Vagina (tissue), 2 donors: ENCODE data around the gene CYYR1.

Experiments
- POLR2A ChIP-seq, 2 donors: fragments of 450-650 bp; IDR thresholded peaks; one replicate each; pipeline ENCODE4 v1.6.1; 2017; ENCODE audit warnings: antibody characterized with exemption in 2 of 2, mild to moderate bottlenecking in 2 of 2, moderate library complexity in 2 of 2
- POLR2AphosphoS5 ChIP-seq, 2 donors: sonication (generic); formaldehyde crosslinking; IDR thresholded peaks; one replicate each; pipeline ENCODE4 v1.9.0; 2017; ENCODE audit warnings: antibody characterized with exemption in 2 of 2, mild to moderate bottlenecking in 2 of 2, low read depth in 1 of 2; ENCODE audit not compliant: insufficient read depth in 1 of 2
- TF ChIP-seq, protein P1 (sequence below), 3 experiments: fragments of 450-650 bp in 2 of 3; fragments of 200-600 bp in 1 of 3; sonication (generic) in 1 of 3; IDR thresholded peaks; one replicate each; pipeline ENCODE4 v1.5.1; 2017 to 2019; ENCODE audit warnings: antibody characterized with exemption in 3 of 3, mild to moderate bottlenecking in 2 of 3, moderate library complexity in 2 of 3

DNA sequence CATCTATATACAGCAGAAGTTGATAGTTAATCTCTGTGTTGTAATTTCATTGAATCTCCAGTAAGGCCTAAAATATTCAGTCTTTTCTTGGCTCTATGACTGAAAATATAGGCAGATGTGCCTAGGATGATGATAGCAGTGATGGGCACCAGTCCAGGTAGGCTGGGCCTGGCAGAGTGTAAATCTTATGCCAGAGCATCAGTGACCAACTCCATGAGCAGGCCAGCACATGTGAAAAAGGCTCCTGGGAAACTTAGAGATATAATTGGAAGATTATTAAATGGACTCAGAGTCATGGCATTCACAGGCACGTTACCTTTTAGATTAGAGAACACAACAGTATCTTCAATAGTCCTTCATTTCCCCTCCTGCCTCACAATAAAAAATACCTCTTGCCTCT, 20.7 kb upstream of the CYYR1 start:
- no peak for TF ChIP-seq POLR2A (IDR thresholded peaks at IDR 0.05)
- TF ChIP-seq, protein P1, sequence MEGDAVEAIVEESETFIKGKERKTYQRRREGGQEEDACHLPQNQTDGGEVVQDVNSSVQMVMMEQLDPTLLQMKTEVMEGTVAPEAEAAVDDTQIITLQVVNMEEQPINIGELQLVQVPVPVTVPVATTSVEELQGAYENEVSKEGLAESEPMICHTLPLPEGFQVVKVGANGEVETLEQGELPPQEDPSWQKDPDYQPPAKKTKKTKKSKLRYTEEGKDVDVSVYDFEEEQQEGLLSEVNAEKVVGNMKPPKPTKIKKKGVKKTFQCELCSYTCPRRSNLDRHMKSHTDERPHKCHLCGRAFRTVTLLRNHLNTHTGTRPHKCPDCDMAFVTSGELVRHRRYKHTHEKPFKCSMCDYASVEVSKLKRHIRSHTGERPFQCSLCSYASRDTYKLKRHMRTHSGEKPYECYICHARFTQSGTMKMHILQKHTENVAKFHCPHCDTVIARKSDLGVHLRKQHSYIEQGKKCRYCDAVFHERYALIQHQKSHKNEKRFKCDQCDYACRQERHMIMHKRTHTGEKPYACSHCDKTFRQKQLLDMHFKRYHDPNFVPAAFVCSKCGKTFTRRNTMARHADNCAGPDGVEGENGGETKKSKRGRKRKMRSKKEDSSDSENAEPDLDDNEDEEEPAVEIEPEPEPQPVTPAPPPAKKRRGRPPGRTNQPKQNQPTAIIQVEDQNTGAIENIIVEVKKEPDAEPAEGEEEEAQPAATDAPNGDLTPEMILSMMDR (IDR thresholded peaks at IDR 0.05), result no peak
- TF ChIP-seq POLR2AphosphoS5 (IDR thresholded peaks at IDR 0.05; ENCODE audit: insufficient read depth in 1 of 2, low read depth in 1 of 2), result no peak
